GM12872 (cell line): Measurements from ENCODE around the gene HIBADH.

Experiments
- CTCF ChIP-seq: IDR thresholded peaks from 3 replicates; pipeline ENCODE4 v1.5.1; 2011; ENCODE audit warnings: low read depth, mild to moderate bottlenecking, low read length, moderate library complexity; ENCODE audit not compliant: insufficient read depth

HIBADH gene

GRCh38 chr7:27689150-27689549 is 26.5 kb upstream of the HIBADH start:
- TF ChIP-seq CTCF: no peak

DNA sequence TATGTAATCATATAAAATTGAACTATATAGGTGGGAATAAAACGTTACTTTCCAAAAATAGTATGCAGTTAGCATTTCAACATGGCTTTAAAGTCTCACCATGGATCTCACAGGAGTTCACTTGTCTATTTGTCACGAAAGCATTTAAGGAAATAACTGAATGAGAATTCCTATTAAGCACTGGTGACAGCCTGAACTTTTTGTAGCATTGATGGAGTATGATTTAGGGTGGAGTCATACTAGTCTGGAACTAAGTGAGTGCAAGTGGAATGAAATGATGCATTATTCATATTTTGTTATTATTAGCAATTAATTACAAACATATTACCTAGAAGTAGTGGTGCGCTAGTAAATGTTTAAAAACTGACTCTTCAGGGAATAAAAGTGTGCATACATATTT is 26.0 kb upstream of the HIBADH start:
- TF ChIP-seq CTCF: no peak

DNA sequence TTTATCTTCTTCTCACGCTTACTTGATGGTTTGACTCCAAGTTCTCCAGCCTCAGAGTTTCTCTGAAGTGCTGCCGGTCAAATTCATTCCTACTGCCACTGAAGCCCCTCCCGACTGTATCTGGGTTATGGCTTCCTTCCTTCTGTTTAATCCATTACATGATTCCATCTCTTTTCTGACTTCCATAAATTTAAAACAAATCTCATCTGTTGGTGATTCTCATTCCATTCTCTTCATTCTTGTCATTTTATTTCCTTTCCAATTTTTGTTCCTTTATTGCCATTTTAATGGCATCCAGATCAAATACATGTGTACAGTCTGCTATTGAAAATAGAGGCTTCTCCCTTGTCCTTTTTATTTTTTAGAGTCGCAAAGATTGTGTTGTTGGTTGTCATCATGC is 25.4 kb upstream of the HIBADH start:
- TF ChIP-seq CTCF: no peak

- TF ChIP-seq CTCF: no peak
These were observed 23.6 kb upstream of the HIBADH start for GRCh38 chr7:27686315-27686714.

GRCh38 chr7:27685893-27686292 is 23.2 kb upstream of the HIBADH start:
- TF ChIP-seq CTCF: no peak

DNA sequence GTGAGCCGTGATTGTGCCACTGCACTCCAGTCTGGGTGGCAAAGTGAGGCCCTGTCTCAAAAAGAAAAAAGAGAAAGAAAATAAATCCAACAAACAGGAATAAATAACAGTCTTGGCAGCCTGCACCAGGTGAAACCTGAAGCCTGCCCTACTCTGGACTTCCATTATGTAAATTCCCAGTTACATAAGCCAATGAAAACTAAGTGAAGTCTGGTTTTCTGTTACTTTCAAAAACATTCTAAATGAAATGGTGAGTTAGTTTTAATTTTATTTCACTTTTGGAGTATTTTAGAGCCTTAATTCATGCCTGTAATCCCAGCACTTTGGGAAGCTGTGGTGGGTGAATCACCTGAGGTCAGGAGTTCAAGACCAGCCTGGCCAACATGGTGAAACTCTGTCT is 22.5 kb upstream of the HIBADH start:
- TF ChIP-seq CTCF: no peak

DNA sequence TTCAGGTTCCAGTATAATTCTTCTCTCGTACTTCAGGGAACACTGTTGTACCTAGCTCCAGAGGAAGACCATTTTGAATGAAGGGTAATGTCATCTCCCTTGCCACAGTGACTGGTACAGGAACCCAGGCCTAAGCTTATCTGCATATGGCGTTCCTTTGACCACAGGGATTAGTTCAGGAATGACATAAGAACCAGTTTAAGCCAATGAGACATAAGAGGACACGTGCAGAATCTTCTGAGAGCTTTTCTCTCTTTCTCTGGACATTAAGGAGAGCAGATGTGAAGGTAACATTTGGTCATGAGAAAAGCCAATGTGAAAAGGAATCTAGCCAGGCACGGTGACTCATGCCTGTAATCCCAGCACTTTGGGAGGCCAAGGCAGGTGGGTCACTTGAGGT is 21.8 kb upstream of the HIBADH start:
- no peak for TF ChIP-seq CTCF

DNA sequence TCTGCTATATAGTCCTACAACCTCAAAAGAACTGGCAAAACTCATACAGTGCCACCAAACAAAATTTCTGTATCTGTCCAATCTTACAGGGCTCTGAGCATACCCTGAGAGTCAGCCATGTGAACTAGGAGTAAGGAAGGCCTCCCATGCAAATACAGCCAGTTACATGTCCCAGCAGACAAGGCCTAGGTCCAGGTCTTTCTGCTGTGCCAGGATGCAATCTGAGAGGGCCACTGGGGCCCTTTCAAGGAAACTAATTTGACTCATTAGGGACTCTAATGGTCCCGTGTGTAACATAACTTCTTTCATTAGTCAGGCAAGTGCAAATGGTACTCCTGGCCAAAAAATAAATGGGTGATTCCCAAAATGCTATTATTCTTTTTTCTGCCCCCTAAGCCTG is 17.9 kb upstream of the HIBADH start:
- TF ChIP-seq CTCF: no peak
